ENCODE measurements around the gene RALGPS1.
"Not testable (repeated sequence)": the region's sequence is repeated elsewhere in the genome, so short reads cannot be mapped to it uniquely, and the experiment has no call there.

RALGPS1 gene

DNA sequence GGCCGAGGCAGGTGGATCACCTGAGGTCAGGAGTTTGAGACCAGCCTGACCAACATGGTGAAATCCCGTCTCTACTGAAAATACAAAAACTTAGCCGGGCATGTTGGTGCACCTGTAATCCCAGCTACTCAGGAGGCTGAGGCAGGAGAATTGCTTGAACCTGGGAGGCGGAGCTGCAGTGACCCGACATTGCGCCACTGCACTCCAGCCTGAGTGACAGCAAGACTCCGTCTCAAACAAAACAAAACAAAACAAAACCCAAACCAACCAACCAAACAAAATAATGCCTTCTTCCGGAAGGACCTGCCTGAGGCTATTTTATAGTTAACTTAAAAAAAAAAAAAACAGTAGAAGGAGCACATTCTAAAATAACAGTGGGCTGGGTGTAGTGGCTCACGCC, 103.4 kb downstream of the RALGPS1 start:
- in situ Hi-C loops (cut with HindIII; ENCODE audit: low sequenced_read_pairs) = not testable (repeated sequence)

GRCh38 chr9:127018935-127019334, 104.4 kb downstream of the RALGPS1 start:
- in situ Hi-C loops (cut with HindIII; ENCODE audit: low sequenced_read_pairs) = no loop called here

- in situ Hi-C loops (cut with HindIII; ENCODE audit: low sequenced_read_pairs) = no loop called here
Measured at GRCh38 chr9:127020036-127020801, 105.6 kb downstream of the RALGPS1 start.

DNA sequence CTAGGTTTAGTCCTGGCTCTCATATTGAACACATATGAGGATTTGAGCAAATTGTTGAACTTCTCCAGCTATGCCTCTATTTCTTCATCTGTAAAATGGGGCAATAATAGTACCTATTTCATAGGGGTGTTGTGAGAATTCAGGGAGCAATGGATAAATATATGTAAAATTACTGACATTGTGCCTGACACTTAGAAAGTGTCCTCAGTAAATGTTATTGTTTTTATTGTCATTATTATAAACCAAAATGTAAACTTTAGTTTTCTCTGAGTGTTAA, 106.2 kb downstream of the RALGPS1 start:
- in situ Hi-C loops (cut with HindIII; ENCODE audit: low sequenced_read_pairs) = no loop called here

- in situ Hi-C loops (cut with HindIII; ENCODE audit: low sequenced_read_pairs) = no loop called here
Measured at GRCh38 chr9:127021664-127022363, 107.2 kb downstream of the RALGPS1 start.

GRCh38 chr9:127022913-127023660, 108.5 kb downstream of the RALGPS1 start:
- in situ Hi-C loops (cut with HindIII; ENCODE audit: low sequenced_read_pairs) = no loop called here

- in situ Hi-C loops (cut with HindIII; ENCODE audit: low sequenced_read_pairs) = no loop called here
Measured at GRCh38 chr9:127025042-127025441, 110.5 kb downstream of the RALGPS1 start.

GRCh38 chr9:127027694-127028093, 113.1 kb downstream of the RALGPS1 start:
- in situ Hi-C loops (cut with HindIII; ENCODE audit: low sequenced_read_pairs) = no loop called here

- in situ Hi-C loops (cut with HindIII; ENCODE audit: low sequenced_read_pairs) = no loop called here
Measured at GRCh38 chr9:127029548-127029947, 115.0 kb downstream of the RALGPS1 start.

DNA sequence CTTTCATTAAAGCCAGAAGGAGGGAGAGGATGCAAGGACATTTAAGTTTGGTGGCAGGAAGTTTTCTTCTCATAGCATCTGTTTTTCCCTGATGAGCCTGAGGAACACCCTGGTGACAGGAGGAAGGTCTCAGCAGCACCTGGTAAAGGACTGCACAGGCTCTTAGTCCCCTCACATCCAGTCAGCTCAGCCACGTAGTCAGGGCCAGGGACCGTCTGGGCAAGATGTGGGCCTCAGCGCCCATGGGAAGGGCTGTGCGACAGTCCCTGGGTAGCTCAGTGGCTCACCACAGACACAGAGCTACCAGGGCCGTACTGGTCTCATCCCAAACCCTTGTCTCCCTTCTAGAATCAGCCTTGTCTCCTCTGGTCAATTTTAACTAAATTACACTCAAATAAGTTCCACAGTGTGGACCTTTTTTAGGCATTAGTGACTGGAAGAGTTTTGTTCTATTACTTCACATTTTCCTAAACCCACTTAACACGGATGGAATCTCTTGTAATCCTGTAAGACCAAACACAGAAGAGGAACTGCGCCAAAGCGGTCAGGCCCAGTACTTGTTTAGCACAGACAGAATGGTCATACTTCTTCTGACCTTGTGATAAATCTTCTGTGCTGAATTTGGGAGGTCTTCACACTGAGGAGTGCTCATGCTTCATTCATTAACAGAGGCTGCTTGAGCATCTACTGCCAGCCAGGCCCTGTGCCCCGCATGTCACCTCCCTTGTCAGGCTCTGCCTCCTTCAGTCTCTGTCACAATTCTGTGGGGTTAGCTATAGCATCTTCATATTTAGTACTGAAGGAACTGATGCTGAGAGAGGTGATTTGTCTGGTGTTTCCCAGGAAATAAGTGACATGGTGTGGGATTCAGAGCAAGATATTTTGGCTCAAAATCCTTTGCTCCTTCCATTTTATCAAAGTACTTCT, 116.5 kb downstream of the RALGPS1 start:
- in situ Hi-C loops (cut with HindIII; ENCODE audit: low sequenced_read_pairs) = no loop called here

GRCh38 chr9:127032256-127032655, 117.7 kb downstream of the RALGPS1 start:
- in situ Hi-C loops (cut with HindIII; ENCODE audit: low sequenced_read_pairs) = no loop called here

DNA sequence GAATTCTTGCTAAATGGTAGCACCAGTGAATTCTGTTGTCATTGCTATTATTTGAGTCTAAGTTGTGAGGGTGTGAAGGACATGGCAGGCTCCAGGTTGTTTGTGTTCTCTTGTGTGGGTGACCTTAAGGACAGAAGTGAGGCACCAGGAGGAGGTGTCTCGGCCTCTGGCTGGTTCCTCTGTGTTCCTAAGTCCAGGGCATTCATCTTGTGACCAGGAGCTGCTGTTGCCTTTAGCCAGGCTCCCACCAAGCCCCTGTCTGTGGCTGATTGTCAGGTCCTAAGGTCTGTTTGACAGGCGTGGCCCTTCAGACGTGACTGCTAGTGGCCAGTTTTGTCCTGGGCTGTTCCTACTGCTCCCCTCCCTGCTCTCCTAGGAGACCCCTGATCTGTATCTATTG, 118.5 kb downstream of the RALGPS1 start:
- in situ Hi-C loops (cut with HindIII; ENCODE audit: low sequenced_read_pairs) = no loop called here

- in situ Hi-C loops (cut with HindIII; ENCODE audit: low sequenced_read_pairs) = no loop called here
Measured at GRCh38 chr9:127033789-127034188, 119.2 kb downstream of the RALGPS1 start.

DNA sequence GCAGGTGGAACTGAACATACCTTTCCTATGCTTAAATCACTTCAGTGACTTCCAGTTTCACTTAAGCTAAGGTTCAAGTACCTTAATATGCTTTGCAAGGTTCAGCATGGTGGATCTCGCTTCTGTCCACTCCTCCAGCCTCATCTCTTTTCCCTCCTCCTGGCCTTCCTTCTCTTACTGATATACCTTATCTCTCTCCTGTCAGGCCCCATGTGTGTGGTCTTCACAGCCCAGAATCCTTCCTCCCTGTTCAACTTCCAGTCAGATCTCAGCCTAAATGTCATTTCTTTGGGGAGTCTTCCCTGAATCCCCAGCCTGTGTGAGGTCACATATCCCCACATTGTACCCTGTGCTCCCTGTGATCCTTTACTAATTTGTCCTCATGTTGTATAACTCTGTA, 120.1 kb downstream of the RALGPS1 start:
- in situ Hi-C loops (cut with HindIII; ENCODE audit: low sequenced_read_pairs) = no loop called here

GRCh38 chr9:127035423-127035822, 120.8 kb downstream of the RALGPS1 start:
- in situ Hi-C loops (cut with HindIII; ENCODE audit: low sequenced_read_pairs) = no loop called here

GRCh38 chr9:127035948-127036347, 121.4 kb downstream of the RALGPS1 start:
- in situ Hi-C loops (cut with HindIII; ENCODE audit: low sequenced_read_pairs) = no loop called here

GRCh38 chr9:127036437-127036836, 121.9 kb downstream of the RALGPS1 start:
- in situ Hi-C loops (cut with HindIII; ENCODE audit: low sequenced_read_pairs) = no loop called here

DNA sequence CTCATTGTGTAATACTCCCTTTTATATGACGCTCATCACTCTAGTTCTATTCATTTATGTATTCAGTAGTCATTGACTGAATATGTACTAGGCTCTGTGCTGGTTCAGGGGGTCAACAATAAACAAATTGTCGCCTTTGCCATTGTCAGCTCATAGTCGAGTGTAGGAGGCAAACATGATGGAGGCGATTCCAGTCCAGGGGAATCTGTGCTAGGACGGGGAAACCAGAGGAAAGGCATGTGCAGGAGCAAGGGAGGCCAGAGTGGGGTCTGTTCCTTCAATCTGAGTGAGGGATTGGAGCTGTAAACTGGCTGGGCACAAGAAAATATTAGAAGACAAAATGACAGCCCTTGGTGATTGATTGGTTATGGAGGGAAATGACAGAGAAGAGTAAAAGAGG, 123.9 kb downstream of the RALGPS1 start:
- in situ Hi-C loops (cut with HindIII; ENCODE audit: low sequenced_read_pairs) = no loop called here

- in situ Hi-C loops (cut with HindIII; ENCODE audit: low sequenced_read_pairs) = no loop called here
Measured at GRCh38 chr9:127039492-127039891, 124.9 kb downstream of the RALGPS1 start.

DNA sequence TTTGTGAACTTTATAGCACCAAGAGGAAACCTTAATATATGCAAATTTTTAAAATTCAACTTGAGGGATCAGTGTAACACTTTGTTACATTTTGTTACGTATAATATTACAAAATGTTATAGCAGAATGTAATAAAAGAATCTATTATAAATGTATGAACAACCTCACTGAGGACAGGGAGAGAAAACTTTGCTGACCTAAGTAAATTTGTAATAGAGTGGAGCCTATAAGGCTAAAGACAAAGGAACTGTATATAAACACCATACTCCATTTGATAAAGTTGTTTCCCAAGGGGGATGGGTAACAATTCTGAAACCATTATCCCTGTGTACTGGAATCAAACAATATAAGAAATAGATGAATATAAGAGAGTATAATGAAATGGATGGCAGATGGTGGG, 130.6 kb downstream of the RALGPS1 start:
- in situ Hi-C loops (cut with HindIII; ENCODE audit: low sequenced_read_pairs) = no loop called here

GRCh38 chr9:127047971-127048370, 133.4 kb downstream of the RALGPS1 start:
- in situ Hi-C loops (cut with HindIII; ENCODE audit: low sequenced_read_pairs) = no loop called here
